ENCODE data around the gene UPB1. TPM values are rescaled to one million over a fixed set of nuclear protein-coding genes. Genes with fewer than 3 reads are reported as not detected.
A peak's percentile ranks its signal among the peaks of the same experiment; 100 is the strongest.

The UPB1 gene
- total and polyA plus RNA-seq, 9 of the 15 experiments (the other 6 are each of a cell fraction or from before 2014, with no cell fraction given) = 0.06 to 0.11 TPM; not detected in 7

GRCh38 chr22:24554313-24555164 lies 59.4 kb downstream of the UPB1 start, which contains the start of gene GUCD1 (continued):
- TF ChIP-seq MCM7 (IDR thresholded peaks at IDR 0.05) = no peak
- TF ChIP-seq ARID4B (CRISPR knock-in tag; IDR thresholded peaks at IDR 0.05) = no peak; the same call in 1 of the 2 replicates
- peak; percentile 67 for TF ChIP-seq SAP30 (IDR thresholded peaks at IDR 0.05; ENCODE audit: borderline replicate concordance, insufficient read depth, low read depth, low read length, poor library complexity, severe bottlenecking)
- no peak for TF ChIP-seq ZNF318 (IDR thresholded peaks at IDR 0.05; ENCODE audit: borderline replicate concordance in 1 of 2, low read depth in 1 of 2)
- no peak for TF ChIP-seq E2F6 (IDR thresholded peaks at IDR 0.05; ENCODE audit: borderline replicate concordance in 1 of 2, extremely low read depth in 1 of 2, insufficient read depth in 1 of 2, insufficient read length in 1 of 2, low read depth in 1 of 2, low read length in 1 of 2, poor library complexity in 1 of 2, severe bottlenecking in 1 of 2)
- TF ChIP-seq LEF1 (IDR thresholded peaks at IDR 0.05) = no peak
- peak; percentile 32 for TF ChIP-seq MYC (IDR thresholded peaks at IDR 0.05; ENCODE audit: low read depth, low read length)
- peak; percentile 58; the same call in 1 of the 2 replicates for TF ChIP-seq MYC (CRISPR knock-in tag; IDR thresholded peaks at IDR 0.05; ENCODE audit: borderline replicate concordance, low read depth)
- no peak for TF ChIP-seq NCOR1 (IDR thresholded peaks at IDR 0.05)
- no peak for TF ChIP-seq SNRNP70 (optimal IDR thresholded peaks at IDR 0.05; ENCODE audit: low read depth, low read length)
- no peak for TF ChIP-seq ZBTB17 (CRISPR knock-in tag; IDR thresholded peaks at IDR 0.05)
- peak; percentile 82 for TF ChIP-seq CHD1 (IDR thresholded peaks at IDR 0.05; ENCODE audit: low read length)

All from K562 (cell line).